Loucy (cell line): ENCODE results near the gene FARS2.

ENCODE experiments used
- H2AFZ ChIP-seq: fragments of 200-600 bp; sonication (generic); 2 replicates; pipeline ENCODE4 v1.6.0; 2016; ENCODE audit warnings: antibody characterized with exemption, mild to moderate bottlenecking, low read length, moderate library complexity
- H3F3A ChIP-seq: fragments of 200-600 bp; 2 replicates; pipeline ENCODE4 v1.6.0; 2016; ENCODE audit warnings: antibody characterized with exemption, low read depth, mild to moderate bottlenecking
- H3K27me3 ChIP-seq: fragments of 200-600 bp; sonication (generic); 2 replicates; pipeline ENCODE4 v1.6.1; 2014; ENCODE audit warnings: low read length, mild to moderate bottlenecking; ENCODE audit not compliant: insufficient read depth, poor library complexity, severe bottlenecking
- H3K36me3 ChIP-seq: fragments of 200-600 bp; sonication (generic); 2 replicates; pipeline ENCODE4 v1.6.1; 2016; ENCODE audit warnings: low read length; ENCODE audit not compliant: insufficient read depth
- H3K4me1 ChIP-seq: fragments of 200-600 bp; sonication (generic); 2 replicates; pipeline ENCODE4 v1.5.1; 2014; ENCODE audit warnings: low read length, mild to moderate bottlenecking; ENCODE audit not compliant: insufficient read depth, poor library complexity, severe bottlenecking
- H3K4me2 ChIP-seq: fragments of 200-600 bp; sonication (generic); 2 replicates; pipeline ENCODE4 v1.6.0; 2014; ENCODE audit warnings: antibody characterized with exemption, low read length, low read depth, mild to moderate bottlenecking; ENCODE audit not compliant: poor library complexity, severe bottlenecking
- H3K4me3 ChIP-seq: fragments of 200-600 bp; sonication (generic); 2 replicates; pipeline ENCODE4 v1.5.1; 2014; ENCODE audit warnings: low read length, mild to moderate bottlenecking, mixed read lengths; ENCODE audit not compliant: poor library complexity, severe bottlenecking
- H3K79me2 ChIP-seq: fragments of 200-600 bp; sonication (generic); 2 replicates; pipeline ENCODE4 v1.6.1; 2014; ENCODE audit warnings: low read length; ENCODE audit not compliant: insufficient read depth
- H3K9ac ChIP-seq: fragments of 200-600 bp; sonication (generic); 2 replicates; pipeline ENCODE4 v1.6.0; 2014; ENCODE audit warnings: mild to moderate bottlenecking, low read depth, low read length, moderate library complexity; ENCODE audit not compliant: poor library complexity, severe bottlenecking
- H3K9me2 ChIP-seq: fragments of 200-600 bp; sonication (generic); replicated peaks from 2 replicates; pipeline ENCODE4 v1.6.1; 2016; ENCODE audit warnings: low read depth, low read length, mixed read lengths
- H3K9me3 ChIP-seq: fragments of 200-600 bp; sonication (generic); 2 replicates; pipeline ENCODE4 v1.6.1; 2014; ENCODE audit warnings: mild to moderate bottlenecking, antibody characterized with exemption, low read length, low read depth; ENCODE audit not compliant: insufficient read depth
- H4K20me1 ChIP-seq: fragments of 200-600 bp; sonication (generic); 2 replicates; pipeline ENCODE4 v1.6.0; 2014; ENCODE audit warnings: antibody characterized with exemption, low read length, mild to moderate bottlenecking; ENCODE audit not compliant: insufficient read depth, poor library complexity, severe bottlenecking
- EZH2phosphoT487 ChIP-seq: fragments of 200-600 bp; IDR thresholded peaks from 2 replicates; pipeline ENCODE4 v1.6.1; 2018; ENCODE audit warnings: antibody characterized with exemption, mild to moderate bottlenecking, moderate library complexity, borderline replicate concordance
- TF ChIP-seq, protein P1 (sequence below): fragments of 200-600 bp; sonication (generic); conservative IDR thresholded peaks from 2 replicates; pipeline ENCODE4 v1.5.1; 2014; ENCODE audit warnings: mild to moderate bottlenecking, antibody characterized with exemption, low read length

FARS2 gene

DNA sequence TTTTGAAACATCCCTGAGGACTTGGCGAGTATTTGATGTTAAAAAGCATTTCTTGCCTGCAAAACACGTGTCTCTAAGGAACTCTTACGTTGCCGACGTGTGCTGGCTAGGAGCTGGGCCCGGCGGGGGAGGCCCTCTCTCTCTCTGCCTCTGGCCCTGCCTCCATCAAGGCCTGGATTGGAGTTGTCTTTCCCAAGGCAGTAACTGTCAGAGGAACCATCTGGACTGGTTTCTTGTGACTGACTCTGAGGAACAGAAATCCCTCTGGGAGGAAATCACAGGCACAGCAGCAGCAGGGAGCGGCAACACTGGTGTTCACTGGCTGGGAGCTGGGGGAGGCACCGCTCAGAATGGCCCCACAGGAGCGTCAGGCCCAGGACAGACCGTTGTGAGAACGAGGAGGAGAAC lies 501.3 kb downstream of the FARS2 start:
- TF ChIP-seq, protein P1, sequence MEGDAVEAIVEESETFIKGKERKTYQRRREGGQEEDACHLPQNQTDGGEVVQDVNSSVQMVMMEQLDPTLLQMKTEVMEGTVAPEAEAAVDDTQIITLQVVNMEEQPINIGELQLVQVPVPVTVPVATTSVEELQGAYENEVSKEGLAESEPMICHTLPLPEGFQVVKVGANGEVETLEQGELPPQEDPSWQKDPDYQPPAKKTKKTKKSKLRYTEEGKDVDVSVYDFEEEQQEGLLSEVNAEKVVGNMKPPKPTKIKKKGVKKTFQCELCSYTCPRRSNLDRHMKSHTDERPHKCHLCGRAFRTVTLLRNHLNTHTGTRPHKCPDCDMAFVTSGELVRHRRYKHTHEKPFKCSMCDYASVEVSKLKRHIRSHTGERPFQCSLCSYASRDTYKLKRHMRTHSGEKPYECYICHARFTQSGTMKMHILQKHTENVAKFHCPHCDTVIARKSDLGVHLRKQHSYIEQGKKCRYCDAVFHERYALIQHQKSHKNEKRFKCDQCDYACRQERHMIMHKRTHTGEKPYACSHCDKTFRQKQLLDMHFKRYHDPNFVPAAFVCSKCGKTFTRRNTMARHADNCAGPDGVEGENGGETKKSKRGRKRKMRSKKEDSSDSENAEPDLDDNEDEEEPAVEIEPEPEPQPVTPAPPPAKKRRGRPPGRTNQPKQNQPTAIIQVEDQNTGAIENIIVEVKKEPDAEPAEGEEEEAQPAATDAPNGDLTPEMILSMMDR, result no peak
- TF ChIP-seq EZH2phosphoT487, result no peak
- Histone ChIP-seq H3F3A (no peaks in the 10 kb centered on the region), H3K9me2 (no peaks in the 10 kb centered on the region), H3K9ac (no peak overlapping the region), H2AFZ (no peak overlapping the region), H3K79me2 (no peaks in the 10 kb centered on the region), H3K27me3 (no peaks in the 10 kb centered on the region), H3K4me1 (no peaks in the 10 kb centered on the region), H3K4me3 (no peak overlapping the region), H3K4me2 (no peak overlapping the region), H3K9me3 (no peaks in the 10 kb centered on the region), H4K20me1 (no peaks in the 10 kb centered on the region), H3K36me3 (no peaks in the 10 kb centered on the region)

DNA sequence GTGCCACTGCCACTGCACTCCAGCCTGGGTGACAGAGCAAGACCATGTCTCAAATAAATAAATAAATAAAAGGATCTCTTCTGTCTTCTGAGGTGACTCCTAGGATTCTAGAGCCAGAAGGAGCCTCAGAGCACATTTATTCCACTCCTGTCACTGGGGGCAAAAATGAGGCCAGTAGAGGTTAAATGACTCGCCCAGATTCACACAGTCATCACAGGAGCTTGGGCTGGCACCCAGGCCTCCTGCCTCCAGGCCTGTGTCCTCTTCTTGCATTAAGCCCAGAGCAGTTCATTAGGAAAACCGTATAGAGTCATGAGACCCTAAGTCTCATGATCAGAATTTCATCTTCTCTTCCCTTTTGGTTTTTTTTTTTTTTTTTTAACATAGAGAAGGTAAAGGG lies 502.1 kb downstream of the FARS2 start:
- no peaks in the 10 kb centered on the region for H3K27me3 ChIP-seq
- H3K4me1 ChIP-seq, result no peaks in the 10 kb centered on the region
- H3F3A ChIP-seq, result no peaks in the 10 kb centered on the region
- H3K9ac ChIP-seq, result no peak overlapping the region
- no peaks in the 10 kb centered on the region for H3K9me3 ChIP-seq
- H3K36me3 ChIP-seq, result no peaks in the 10 kb centered on the region
- no peak overlapping the region for H3K4me3 ChIP-seq
- H3K4me2 ChIP-seq, result no peak overlapping the region
- no peaks in the 10 kb centered on the region for H3K79me2 ChIP-seq
- no peak overlapping the region for H2AFZ ChIP-seq
- no peaks in the 10 kb centered on the region for H4K20me1 ChIP-seq
- no peaks in the 10 kb centered on the region for H3K9me2 ChIP-seq
- no peak for TF ChIP-seq EZH2phosphoT487
- TF ChIP-seq, protein P1, result no peak

DNA sequence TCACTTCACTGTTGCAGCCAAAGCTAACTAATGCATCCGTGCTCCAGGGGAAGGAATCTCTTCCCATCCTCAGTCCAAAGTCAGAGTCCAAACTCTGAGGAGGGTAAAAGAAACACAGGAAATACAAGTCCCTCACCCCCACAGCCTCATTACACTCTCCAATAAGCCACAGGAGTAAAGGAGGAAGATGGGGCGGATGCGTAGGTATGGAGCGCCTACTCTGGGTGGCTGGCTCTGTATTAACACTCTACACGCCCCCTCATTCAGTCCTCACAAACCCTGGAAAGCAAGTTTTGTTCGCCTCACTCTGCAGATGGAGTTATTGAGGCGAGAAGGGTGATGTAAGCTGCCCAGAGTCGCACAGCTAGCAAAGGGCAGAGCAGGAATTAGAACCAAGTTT lies 502.6 kb downstream of the FARS2 start:
- Histone ChIP-seq H2AFZ (no peak overlapping the region), H3K9me2 (no peaks in the 10 kb centered on the region), H3K4me3 (no peak overlapping the region), H3K36me3 (no peaks in the 10 kb centered on the region), H3F3A (no peaks in the 10 kb centered on the region), H3K27me3 (no peaks in the 10 kb centered on the region), H3K9me3 (no peaks in the 10 kb centered on the region), H3K4me2 (no peak overlapping the region), H3K79me2 (no peaks in the 10 kb centered on the region), H3K4me1 (no peaks in the 10 kb centered on the region), H4K20me1 (no peaks in the 10 kb centered on the region), H3K9ac (no peak overlapping the region)
- TF ChIP-seq, protein P1, result no peak
